HepG2 (cell line): Measurements from ENCODE around the gene BTN1A1. TPM values are rescaled to one million over a fixed set of nuclear protein-coding genes. Genes with fewer than 3 reads are reported as not detected.

Experiments
- CEBPG ChIP-seq: IDR thresholded peaks from 2 replicates; pipeline ENCODE4 v1.6.1; 2016
- CHD4 ChIP-seq: fragments of 200-600 bp; sonication (generic); IDR thresholded peaks from 2 replicates; pipeline ENCODE4 v1.7.0; 2017; ENCODE audit warnings: mild to moderate bottlenecking, low read length, borderline replicate concordance
- GZF1 ChIP-seq: sonication (generic); formaldehyde crosslinking; IDR thresholded peaks from 2 replicates; pipeline ENCODE4 v1.5.1; 2020; ENCODE audit warnings: mild to moderate bottlenecking, missing genetic modification reagents
- HDAC1 ChIP-seq: sonication (generic); formaldehyde crosslinking; IDR thresholded peaks from 2 replicates; pipeline ENCODE4 v1.5.1; 2020; ENCODE audit warnings: mild to moderate bottlenecking, missing genetic modification reagents
- HDAC6 ChIP-seq: fragments of 200-600 bp; sonication (generic); IDR thresholded peaks from 2 replicates; pipeline ENCODE4 v1.7.0; 2017; ENCODE audit warnings: mild to moderate bottlenecking, antibody characterized with exemption, low read length, low read depth
- KMT2A ChIP-seq: sonication (generic); formaldehyde crosslinking; IDR thresholded peaks from 2 replicates; pipeline ENCODE4 v1.4.0; 2020; ENCODE audit warnings: missing genetic modification reagents
- NFE2L1 ChIP-seq: sonication (generic); formaldehyde crosslinking; IDR thresholded peaks from 2 replicates; pipeline ENCODE4 v1.4.0; 2020; ENCODE audit warnings: missing genetic modification reagents, mild to moderate bottlenecking, borderline replicate concordance
- TAF1 ChIP-seq: sonication (generic); formaldehyde crosslinking; IDR thresholded peaks from 2 replicates; pipeline ENCODE4 v1.4.0; 2020; ENCODE audit warnings: missing genetic modification reagents
- ZFP36 ChIP-seq: fragments of 150-350 bp; IDR thresholded peaks from 2 replicates; pipeline ENCODE4 v1.6.1; 2018; ENCODE audit warnings: borderline replicate concordance, low read length, low read depth; ENCODE audit not compliant: partially characterized antibody
- ZNF180 ChIP-seq: sonication (generic); formaldehyde crosslinking; IDR thresholded peaks from 2 replicates; pipeline ENCODE4 v1.4.0; 2020; ENCODE audit warnings: low read depth, missing genetic modification reagents, borderline replicate concordance
- ZNF253 ChIP-seq: sonication (generic); formaldehyde crosslinking; IDR thresholded peaks from 2 replicates; pipeline ENCODE4 v1.8.0; 2022; ENCODE audit warnings: mild to moderate bottlenecking, missing genetic modification reagents, borderline replicate concordance
- ZNF883 ChIP-seq: sonication (generic); formaldehyde crosslinking; IDR thresholded peaks from 2 replicates; pipeline ENCODE4 v1.5.1; 2020; ENCODE audit warnings: mild to moderate bottlenecking, missing genetic modification reagents; ENCODE audit errors: not compliant biosample characterization
- polyA plus RNA-seq, 8 experiments: library from polyadenylated mRNA; depleted of rRNA in 3 of 8; stranded (reverse) in 7 of 8; unstranded in 1 of 8; fragments of >200 nt; fragmentation: Illumina TruSeq in 4 of 8; extraction: Trizol in 4 of 8; gene quantifications; 2 replicates each; pipeline versions ENCODE4 v1.2.1 to v1.2.3, GENCODE V29; 2011 to 2016; ENCODE audit warnings: low read depth in 4 of 8, missing spikeins in 1 of 8, mixed read lengths in 1 of 8; ENCODE audit not compliant: insufficient read depth in 1 of 8
- total RNA-seq, 5 experiments: library from RNA; depleted of rRNA; stranded (reverse); fragments of >200 nt; fragmentation: Illumina TruSeq; extraction: Trizol; gene quantifications; 2 replicates each; pipeline ENCODE4 v1.2.3, GENCODE V29; 2016; ENCODE audit warnings: low read depth in 1 of 5
- TF ChIP-seq, protein P1 (sequence below): IDR thresholded peaks from 2 replicates; pipeline ENCODE4 v1.6.1; 2012; ENCODE audit warnings: inconsistent platforms
- TF ChIP-seq, protein P2 (sequence below): sonication (generic); formaldehyde crosslinking; IDR thresholded peaks from 2 replicates; pipeline ENCODE4 v1.4.0; 2020; ENCODE audit warnings: missing genetic modification reagents, borderline replicate concordance
- TF ChIP-seq, protein P3 (sequence below), 2 experiments: sonication (generic) in 1 of 2; formaldehyde crosslinking in 1 of 2; IDR thresholded peaks; 2 replicates each; pipeline versions ENCODE4 v1.4.0 to v1.6.1; 2018 to 2020; ENCODE audit warnings: missing genetic modification reagents in 2 of 2, borderline replicate concordance in 1 of 2, low read depth in 1 of 2, mild to moderate bottlenecking in 1 of 2, missing biosample characterization in 1 of 2
- TF ChIP-seq, protein P4 (sequence below): sonication (generic); formaldehyde crosslinking; IDR thresholded peaks from 2 replicates; pipeline ENCODE4 v1.5.0; 2020; ENCODE audit warnings: mild to moderate bottlenecking, missing genetic modification reagents, moderate library complexity
- TF ChIP-seq, protein P5 (sequence below): sonication (generic); formaldehyde crosslinking; IDR thresholded peaks from 2 replicates; pipeline ENCODE4 v1.4.0; 2020; ENCODE audit warnings: missing genetic modification reagents

Gene BTN1A1
- total and polyA plus RNA-seq, 2 of the 13 experiments (the other 11 are each of a cell fraction or from before 2014, with no cell fraction given): 0.04 TPM; not detected in 1

DNA sequence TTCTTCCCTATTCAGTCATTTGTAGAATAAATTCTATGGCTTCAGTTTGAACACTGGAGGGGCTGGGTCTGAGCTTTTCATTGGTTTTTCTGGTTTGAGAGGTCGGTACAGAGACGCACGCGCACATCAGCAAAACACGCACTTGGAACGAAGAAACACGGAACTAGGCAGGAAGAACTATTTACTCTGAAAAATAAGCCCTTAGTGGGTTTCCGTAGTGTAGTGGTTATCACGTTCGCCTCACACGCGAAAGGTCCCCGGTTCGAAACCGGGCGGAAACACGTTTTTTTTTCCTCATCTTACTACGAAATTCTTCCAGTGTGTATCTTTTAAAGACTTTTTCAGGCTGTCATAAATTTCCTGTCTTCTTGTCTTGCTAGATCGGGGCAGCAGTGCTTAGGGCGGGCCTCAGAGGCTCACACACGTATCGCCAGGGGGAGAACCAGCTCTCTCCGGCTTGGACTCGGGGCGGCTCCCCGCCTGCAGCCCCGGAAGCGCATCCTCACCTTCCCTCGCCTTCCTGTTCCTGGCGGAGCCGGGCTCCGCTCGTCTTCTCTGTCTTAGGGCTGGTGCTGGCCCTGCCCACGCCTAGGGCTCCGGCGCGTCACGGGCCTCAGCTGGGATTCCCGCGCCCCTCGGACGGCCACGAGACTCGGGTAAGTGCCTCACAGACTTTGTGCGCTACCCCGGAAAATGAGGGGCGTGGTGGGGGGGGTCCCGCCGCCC is 37.9 kb downstream of the BTN1A1 start, which contains the start of gene HMGN4 (continued):
- TF ChIP-seq, protein P1, sequence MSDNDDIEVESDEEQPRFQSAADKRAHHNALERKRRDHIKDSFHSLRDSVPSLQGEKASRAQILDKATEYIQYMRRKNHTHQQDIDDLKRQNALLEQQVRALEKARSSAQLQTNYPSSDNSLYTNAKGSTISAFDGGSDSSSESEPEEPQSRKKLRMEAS: peak; percentile 68
- TF ChIP-seq TAF1 (CRISPR knock-in tag) (peak; percentile 83), ZFP36 (no peak), HDAC1 (CRISPR knock-in tag) (peak; percentile 81), NFE2L1 (CRISPR knock-in tag) (0 out of 2 replicates have a peak, but pooled peaks have one; percentile 44), GZF1 (CRISPR knock-in tag) (0 out of 2 replicates have a peak, but pooled peaks have one; percentile 24), ZNF180 (CRISPR knock-in tag) (no peak), CHD4 (peak; percentile 39; the same call in 1 of the 2 replicates), ZNF883 (CRISPR knock-in tag) (peak; percentile 50), KMT2A (CRISPR knock-in tag) (no peak; the same call in 1 of the 2 replicates), HDAC6 (no peak), CEBPG (0 out of 2 replicates have a peak, but pooled peaks have one; percentile 4), ZNF253 (CRISPR knock-in tag) (no peak)
- TF ChIP-seq, protein P2, sequence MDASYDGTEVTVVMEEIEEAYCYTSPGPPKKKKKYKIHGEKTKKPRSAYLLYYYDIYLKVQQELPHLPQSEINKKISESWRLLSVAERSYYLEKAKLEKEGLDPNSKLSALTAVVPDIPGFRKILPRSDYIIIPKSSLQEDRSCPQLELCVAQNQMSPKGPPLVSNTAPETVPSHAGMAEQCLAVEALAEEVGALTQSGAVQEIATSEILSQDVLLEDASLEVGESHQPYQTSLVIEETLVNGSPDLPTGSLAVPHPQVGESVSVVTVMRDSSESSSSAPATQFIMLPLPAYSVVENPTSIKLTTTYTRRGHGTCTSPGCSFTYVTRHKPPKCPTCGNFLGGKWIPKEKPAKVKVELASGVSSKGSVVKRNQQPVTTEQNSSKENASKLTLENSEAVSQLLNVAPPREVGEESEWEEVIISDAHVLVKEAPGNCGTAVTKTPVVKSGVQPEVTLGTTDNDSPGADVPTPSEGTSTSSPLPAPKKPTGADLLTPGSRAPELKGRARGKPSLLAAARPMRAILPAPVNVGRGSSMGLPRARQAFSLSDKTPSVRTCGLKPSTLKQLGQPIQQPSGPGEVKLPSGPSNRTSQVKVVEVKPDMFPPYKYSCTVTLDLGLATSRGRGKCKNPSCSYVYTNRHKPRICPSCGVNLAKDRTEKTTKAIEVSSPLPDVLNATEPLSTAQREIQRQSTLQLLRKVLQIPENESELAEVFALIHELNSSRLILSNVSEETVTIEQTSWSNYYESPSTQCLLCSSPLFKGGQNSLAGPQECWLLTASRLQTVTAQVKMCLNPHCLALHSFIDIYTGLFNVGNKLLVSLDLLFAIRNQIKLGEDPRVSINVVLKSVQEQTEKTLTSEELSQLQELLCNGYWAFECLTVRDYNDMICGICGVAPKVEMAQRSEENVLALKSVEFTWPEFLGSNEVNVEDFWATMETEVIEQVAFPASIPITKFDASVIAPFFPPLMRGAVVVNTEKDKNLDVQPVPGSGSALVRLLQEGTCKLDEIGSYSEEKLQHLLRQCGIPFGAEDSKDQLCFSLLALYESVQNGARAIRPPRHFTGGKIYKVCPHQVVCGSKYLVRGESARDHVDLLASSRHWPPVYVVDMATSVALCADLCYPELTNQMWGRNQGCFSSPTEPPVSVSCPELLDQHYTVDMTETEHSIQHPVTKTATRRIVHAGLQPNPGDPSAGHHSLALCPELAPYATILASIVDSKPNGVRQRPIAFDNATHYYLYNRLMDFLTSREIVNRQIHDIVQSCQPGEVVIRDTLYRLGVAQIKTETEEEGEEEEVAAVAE: no peak
- TF ChIP-seq, protein P3, sequence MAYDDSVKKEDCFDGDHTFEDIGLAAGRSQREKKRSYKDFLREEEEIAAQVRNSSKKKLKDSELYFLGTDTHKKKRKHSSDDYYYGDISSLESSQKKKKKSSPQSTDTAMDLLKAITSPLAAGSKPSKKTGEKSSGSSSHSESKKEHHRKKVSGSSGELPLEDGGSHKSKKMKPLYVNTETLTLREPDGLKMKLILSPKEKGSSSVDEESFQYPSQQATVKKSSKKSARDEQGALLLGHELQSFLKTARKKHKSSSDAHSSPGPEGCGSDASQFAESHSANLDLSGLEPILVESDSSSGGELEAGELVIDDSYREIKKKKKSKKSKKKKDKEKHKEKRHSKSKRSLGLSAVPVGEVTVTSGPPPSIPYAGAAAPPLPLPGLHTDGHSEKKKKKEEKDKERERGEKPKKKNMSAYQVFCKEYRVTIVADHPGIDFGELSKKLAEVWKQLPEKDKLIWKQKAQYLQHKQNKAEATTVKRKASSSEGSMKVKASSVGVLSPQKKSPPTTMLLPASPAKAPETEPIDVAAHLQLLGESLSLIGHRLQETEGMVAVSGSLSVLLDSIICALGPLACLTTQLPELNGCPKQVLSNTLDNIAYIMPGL (CRISPR knock-in tag; IDR thresholded peaks at IDR 0.05; ENCODE audit: borderline replicate concordance in 1 of 2, low read depth in 1 of 2): peak; percentile 96 to 99
- TF ChIP-seq, protein P4, sequence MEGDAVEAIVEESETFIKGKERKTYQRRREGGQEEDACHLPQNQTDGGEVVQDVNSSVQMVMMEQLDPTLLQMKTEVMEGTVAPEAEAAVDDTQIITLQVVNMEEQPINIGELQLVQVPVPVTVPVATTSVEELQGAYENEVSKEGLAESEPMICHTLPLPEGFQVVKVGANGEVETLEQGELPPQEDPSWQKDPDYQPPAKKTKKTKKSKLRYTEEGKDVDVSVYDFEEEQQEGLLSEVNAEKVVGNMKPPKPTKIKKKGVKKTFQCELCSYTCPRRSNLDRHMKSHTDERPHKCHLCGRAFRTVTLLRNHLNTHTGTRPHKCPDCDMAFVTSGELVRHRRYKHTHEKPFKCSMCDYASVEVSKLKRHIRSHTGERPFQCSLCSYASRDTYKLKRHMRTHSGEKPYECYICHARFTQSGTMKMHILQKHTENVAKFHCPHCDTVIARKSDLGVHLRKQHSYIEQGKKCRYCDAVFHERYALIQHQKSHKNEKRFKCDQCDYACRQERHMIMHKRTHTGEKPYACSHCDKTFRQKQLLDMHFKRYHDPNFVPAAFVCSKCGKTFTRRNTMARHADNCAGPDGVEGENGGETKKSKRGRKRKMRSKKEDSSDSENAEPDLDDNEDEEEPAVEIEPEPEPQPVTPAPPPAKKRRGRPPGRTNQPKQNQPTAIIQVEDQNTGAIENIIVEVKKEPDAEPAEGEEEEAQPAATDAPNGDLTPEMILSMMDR: peak; percentile 48
- TF ChIP-seq, protein P5, sequence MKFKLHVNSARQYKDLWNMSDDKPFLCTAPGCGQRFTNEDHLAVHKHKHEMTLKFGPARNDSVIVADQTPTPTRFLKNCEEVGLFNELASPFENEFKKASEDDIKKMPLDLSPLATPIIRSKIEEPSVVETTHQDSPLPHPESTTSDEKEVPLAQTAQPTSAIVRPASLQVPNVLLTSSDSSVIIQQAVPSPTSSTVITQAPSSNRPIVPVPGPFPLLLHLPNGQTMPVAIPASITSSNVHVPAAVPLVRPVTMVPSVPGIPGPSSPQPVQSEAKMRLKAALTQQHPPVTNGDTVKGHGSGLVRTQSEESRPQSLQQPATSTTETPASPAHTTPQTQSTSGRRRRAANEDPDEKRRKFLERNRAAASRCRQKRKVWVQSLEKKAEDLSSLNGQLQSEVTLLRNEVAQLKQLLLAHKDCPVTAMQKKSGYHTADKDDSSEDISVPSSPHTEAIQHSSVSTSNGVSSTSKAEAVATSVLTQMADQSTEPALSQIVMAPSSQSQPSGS (CRISPR knock-in tag): peak; percentile 12; the same call in 1 of the 2 replicates
